Activated gamma-delta T cell treated with anti-CD3 and anti-CD28 coated beads, Interleukin-2, amount 50 U/mL, for 16 hours (primary cell): ENCODE results near the gene TLR10.
"Not testable (repeated sequence)": the region's sequence is repeated elsewhere in the genome, so short reads cannot be mapped to it uniquely, and the experiment has no call there.

Source experiments
- DNase-seq: peaks from one replicate; pipeline ENCODE4 v3.0.0-alpha.2; 2020; ENCODE audit warnings: low read depth

The TLR10 gene, protein sequence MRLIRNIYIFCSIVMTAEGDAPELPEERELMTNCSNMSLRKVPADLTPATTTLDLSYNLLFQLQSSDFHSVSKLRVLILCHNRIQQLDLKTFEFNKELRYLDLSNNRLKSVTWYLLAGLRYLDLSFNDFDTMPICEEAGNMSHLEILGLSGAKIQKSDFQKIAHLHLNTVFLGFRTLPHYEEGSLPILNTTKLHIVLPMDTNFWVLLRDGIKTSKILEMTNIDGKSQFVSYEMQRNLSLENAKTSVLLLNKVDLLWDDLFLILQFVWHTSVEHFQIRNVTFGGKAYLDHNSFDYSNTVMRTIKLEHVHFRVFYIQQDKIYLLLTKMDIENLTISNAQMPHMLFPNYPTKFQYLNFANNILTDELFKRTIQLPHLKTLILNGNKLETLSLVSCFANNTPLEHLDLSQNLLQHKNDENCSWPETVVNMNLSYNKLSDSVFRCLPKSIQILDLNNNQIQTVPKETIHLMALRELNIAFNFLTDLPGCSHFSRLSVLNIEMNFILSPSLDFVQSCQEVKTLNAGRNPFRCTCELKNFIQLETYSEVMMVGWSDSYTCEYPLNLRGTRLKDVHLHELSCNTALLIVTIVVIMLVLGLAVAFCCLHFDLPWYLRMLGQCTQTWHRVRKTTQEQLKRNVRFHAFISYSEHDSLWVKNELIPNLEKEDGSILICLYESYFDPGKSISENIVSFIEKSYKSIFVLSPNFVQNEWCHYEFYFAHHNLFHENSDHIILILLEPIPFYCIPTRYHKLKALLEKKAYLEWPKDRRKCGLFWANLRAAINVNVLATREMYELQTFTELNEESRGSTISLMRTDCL

DNA sequence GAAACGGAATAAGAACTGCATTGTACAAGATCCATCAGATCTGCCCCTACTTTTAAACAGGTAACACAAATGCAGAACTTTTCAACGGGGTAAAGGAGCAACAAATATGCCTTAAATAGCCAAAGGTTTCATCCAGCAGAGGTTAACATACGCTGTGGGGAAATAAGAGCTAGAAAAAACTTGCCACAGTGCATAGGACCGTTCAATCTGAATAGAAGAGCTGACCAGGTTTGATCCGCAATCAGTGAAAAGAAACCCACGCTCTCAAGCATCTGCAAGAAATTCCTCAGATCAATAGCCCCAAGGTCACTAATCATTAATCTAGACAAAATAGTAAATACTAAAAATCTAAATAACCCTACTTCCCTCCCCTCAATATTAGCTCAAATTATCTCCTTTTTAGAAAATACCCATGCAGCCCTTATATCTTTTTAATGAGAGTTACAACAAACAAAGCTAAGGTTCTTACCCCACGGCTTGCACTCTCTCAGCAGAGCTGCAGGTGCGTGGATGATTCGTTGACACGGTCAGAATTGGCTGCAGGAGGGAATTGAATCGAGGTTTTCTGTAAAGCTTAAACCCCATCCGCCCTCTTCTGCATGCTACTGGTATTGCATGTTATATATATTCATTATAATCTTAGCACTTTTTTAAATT lies at the start of gene TLR10:
TSS of gene TLR10 (minus strand) at position 539 of the 657 bp plus-strand sequence. CDS start 7,400 bp downstream, outside the sequence.
- no peak for DNase-seq

DNA sequence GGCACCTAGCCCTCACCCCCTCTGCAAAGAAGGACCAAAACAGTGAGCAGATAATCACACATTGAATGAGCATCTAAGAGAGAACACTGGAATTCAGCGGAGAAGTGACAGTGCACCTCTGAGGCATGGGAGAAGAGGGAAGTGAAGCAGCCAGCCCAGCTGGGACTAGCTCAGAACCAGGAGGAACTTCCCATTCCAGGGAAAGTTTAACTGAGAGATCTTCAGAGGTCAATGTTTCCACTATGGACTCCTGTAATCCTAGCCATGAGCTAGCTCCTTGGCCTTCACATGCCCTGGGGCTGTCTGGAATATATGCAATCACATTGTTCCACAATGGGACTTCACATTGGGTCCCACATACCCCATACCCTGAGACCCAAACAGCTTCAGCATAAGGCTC lies 49.4 kb upstream of the TLR10 start:
- DNase-seq: no peak

DNA sequence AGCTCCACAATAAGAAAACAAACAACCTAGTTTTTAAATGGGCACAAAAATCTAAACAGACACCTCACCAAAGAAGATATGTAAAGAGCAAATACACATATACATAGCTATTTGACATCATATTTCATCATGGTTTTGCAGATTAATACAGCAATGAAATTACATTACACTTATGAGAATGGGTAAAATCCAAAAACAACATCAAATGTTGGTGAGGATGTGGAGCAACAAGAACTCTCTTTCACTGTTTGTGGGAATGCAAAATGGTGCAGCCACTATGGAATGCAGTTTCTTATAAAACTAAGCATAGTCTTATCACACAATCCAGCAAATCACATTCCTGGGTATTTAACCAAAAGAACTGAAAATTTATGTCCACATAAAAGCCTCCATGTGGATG lies 48.9 kb upstream of the TLR10 start:
- no peak for DNase-seq

DNA sequence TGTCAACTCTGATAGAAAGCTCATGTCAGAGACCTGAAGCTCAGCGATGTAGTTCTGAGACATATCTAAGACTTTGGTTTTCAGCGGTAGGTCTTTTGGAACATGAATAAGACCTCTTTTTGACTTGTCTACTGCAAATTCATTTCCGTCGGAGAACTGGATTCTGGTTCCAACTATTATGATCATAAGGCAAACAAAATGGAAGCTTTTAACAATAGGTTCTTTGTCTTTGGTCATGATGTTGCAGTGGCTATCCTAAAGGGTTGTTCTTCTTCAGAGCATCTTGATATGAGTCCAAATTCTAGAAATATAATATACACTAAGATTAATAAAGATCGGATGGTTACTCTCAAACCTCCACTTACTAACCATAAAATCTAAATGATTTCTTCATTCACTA lies 46.4 kb upstream of the TLR10 start:
- no peak for DNase-seq

DNA sequence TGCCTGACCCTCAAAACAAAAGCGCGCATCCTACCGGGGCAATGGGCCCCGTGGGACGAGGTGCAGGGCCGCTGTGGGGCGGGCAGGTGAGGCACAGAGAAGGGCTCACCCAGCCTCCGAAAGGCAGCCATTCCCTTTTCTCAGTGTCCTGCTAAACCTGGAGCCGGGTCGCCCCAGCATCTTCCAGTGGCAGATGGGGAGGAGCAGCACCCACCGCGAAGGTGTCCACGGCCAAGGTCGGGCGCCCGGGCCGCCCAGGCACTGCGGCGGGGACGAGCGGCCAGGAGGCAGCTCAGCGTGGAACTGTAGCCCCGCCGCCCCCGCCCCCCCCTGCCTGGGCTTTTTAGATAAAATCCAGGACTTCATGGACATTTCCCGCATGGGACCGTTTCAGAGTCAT lies 41.0 kb upstream of the TLR10 start:
- no peak for DNase-seq

DNA sequence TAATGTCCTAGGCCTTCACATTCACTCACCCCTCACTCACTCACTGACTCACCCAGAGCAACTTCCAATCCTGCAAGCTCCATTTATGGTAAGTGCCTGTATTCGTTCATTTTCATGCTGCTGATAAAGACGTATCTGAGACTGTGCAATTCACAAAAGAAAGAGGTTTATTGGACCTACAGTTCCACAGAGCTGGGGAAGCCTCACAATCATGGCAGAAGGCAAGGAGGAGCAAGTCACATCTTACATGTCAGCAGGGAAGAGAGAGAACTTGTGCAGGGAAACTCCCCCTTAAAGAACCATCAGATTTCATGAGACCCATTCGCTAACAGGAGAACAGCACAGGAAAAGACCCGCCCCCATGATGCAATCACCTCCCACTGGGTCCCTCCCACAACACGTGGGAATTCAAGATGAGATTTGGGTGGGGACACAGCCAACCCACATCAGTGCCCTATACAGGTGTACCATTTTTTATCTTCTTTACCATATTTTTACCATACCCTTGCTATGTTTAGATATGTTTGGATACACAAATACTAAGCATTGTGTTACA lies 40.0 kb upstream of the TLR10 start:
- DNase-seq: no peak

DNA sequence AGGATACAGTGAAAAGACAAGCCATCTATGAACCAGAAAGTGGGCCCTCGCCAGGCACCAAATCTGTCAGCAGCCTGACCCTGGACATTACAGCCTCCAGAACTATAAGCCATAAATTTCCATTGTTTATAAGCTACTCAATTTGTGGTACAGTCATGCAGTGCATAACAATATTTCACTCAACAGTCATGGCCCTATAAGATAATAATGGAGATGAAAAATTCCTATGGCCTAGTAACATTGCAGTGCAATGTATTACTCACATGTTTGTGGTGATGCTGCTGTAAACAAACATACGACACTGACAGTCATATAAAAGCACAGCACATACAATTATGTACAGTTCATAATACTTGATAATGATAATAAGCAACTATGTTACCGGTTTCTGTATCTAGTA lies 38.9 kb upstream of the TLR10 start:
- no peak for DNase-seq

DNA sequence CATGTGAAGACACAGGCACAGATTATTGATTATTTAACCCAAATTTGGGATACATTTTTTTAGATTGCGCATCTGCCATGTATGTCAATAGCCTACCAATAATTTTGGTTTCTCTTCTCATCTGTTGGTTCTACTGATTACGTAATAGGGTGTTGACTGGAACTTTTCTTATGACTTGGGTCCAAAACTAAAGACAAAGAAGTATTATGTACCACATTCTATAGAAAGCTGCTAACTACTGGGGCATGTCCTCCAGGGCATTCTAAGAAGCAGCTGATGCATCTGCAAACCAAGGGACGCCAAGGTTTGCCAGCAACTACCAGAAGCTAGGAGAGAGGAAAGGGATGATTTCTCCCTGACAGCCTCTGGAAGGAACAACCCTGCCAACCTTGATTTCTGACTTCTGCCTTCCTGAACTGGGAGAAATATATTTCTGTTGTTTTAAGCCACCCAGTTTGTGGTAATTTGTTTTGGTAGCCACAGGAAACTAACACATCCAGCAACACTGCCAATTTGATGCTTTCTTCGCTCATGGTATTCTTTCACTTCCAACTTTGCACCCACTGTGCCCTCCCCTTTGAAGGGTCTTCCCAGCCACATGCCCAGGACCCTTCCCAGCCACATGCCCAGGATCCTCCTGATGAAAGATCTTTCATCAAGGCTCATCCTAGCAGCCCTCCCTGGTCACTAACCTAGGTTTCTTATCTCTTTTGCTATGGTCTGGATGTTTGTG lies 37.7 kb upstream of the TLR10 start:
- DNase-seq: no peak

DNA sequence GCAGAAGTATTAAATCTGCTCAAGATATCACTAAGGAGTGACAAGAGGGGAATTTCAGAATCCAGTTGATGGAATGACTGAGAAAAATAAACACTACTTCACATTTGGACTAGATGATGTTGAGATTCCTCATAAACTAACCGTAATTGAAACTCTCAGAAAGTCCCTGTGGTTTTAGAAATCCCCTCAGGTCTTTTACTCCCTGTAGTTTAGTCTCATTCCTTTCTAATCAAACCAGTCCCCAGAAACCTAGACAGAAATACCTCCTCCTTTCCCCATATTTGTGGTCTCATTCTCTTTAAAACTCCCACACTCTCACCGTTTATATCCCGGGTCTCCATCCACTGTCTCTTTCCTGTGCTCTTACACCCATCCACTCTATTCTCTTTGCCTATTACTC lies 36.8 kb upstream of the TLR10 start:
- DNase-seq: no peak

DNA sequence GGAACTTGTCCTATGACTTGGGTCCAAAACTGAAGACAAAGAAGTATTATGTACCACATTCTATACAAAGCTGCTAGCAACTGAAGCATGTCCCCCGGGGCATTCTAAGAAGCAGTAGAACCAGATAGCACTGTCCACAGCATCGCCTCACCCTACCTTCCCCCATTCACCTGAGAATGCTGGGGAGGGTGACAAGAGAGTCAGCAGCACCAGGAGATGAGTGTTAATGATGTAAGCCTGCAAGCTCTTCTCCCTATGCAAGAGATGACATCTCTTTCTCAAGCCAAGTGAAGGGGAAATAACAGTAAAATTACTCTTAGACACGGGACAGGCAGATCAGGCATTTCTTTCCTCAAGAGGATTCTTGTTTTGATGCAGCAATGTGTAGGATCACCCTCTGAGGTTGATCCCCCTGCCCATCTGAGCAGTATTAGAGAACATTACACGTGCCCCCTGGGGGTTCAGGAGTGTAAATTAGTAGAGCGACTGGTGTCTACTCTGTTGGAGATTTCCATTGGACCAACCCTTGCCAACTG lies 35.7 kb upstream of the TLR10 start:
- DNase-seq: no peak

DNA sequence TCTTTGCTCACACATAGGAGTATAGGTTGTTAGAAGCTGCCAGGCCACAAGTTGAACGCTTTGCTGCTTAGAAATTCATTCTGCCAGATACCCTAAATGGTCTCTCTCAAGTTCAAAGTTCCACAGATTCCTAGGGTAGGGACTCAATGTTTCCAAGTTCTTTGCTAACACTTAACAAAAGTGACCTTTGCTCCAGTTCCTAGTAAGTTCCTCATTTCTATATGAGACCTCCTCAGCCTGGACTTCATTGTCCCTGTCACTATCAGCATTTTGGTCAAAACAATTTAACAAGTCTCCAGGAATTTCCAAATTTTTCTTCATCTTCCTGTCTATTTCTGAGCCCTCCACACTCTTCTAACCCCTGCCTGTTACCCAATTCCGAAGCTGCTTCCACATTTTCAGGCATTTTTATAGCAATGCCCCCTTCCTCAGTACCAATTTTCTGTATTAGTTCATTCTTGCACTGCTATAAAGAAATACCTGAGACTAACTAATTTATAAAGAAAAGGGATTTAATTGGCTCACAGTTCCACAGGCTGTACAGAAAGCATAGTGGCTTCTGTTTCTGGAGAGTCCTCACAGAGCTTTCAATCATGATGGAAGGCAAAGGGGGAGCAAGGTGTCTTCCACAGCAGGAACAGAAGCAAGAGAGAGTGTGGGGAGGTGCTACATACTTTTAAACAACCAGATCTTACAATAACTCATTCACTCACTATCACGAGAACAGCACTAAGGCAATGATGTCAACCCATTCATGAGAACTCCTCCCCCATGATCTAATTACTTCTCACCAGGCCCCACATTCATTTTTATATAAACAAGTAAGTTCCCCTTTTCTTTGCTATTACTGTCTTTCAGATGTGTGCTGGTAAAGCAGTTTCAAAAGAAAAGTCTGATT lies 33.3 kb upstream of the TLR10 start:
- no peak for DNase-seq

DNA sequence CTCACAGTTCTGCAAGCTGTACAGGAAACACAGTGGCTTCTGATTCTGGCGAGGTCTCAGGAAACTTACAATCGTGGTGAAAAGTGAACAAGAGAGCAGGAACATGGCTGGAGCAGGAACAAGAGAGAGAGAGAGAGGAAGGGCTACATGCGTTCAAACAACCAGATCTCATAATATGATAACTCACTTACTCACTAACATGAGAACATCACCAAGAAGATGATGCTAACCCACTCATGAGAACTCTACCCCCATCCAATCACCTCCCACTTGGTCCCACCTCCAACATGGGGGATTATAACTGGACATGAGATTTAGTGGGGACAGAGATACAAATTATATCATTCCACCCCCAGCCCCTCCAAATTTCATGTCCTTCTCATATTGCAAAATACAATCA lies 31.6 kb upstream of the TLR10 start:
- DNase-seq: no peak

DNA sequence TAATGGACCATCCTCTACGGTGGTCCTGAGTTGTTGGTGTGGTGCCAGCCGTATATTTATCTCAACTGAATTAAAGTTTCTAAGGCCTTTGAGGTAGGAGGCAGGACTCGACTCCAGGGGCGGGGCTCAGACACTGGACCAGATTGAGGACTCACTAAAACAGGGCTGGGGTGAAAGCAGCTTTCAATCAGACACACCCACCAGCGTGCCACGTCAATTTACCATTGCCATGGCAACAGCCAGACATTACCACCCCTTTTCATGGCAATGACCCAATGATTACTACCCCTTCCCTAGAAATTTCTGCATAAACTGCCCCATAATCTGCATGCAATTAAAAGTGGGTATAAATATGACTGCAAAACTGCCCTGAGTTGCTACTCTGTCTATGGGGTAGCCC lies 28.5 kb upstream of the TLR10 start:
- DNase-seq: no peak

DNA sequence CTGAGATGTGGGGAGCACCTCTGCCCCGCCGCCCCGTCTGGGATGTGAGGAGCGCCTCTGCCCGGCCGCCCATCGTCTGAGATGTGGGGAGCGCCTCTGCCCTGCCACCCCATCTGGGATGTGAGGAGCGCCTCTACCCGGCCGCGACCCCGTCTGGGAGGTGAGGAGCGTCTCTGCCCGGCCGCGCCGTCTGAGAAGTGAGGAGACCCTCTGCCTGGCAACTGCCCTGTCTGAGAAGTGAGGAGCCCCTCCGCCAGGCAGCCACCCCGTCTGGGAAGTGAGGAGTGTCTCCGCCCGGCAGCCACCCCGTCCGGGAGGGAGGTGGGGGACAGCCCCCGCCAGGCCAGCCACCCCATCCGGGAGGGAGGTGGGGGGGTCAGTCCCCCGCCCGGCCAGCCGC lies 24.7 kb upstream of the TLR10 start:
- not testable (repeated sequence) for DNase-seq

DNA sequence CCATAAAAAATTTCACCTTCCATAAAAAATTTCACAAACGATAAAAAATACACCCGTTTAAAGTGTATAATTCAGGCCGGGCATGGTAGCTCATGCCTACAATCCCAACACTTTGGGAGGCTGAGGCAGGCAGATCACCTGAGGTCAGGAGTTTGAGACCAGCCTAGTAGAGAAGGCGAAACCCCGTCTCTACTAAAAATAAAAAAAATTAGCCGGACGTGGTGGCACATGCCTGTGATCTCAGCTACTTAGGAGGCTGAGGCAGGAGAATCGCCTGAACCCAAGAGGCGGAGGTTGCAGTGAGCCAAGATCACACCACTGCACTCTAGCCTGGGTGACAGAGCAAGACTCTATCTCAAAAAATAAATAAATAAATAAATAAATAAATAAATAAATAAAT lies 23.5 kb upstream of the TLR10 start:
- DNase-seq: not testable (repeated sequence)

DNA sequence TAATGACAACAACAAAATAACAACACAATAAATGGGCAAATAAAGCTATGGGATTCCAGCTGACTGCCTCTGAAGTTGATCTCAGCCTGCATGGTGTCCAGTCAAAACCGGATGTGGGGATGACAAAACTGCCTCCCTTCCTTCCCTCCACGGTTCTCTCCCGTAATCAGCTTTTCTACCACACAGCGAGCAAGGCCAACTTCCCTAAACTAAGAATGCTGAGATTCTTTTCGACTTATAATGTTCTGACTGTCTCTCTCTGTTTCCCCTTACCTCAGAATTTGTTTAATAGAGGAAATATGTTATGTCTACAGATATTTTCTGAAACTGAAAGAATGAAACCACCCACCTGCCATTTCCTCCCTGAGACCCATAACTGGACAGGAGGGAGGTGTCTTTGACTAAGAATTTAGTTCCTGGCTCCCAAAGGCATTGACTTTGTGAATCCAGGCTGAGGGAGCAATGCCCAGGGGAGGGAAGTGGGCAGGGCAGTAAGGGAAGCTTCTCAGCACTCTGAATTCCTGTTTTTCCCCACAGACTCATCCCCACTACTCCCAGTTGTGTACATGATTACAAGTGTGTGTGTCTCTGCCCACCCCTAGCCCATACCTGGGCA lies 22.8 kb upstream of the TLR10 start:
- no peak for DNase-seq

DNA sequence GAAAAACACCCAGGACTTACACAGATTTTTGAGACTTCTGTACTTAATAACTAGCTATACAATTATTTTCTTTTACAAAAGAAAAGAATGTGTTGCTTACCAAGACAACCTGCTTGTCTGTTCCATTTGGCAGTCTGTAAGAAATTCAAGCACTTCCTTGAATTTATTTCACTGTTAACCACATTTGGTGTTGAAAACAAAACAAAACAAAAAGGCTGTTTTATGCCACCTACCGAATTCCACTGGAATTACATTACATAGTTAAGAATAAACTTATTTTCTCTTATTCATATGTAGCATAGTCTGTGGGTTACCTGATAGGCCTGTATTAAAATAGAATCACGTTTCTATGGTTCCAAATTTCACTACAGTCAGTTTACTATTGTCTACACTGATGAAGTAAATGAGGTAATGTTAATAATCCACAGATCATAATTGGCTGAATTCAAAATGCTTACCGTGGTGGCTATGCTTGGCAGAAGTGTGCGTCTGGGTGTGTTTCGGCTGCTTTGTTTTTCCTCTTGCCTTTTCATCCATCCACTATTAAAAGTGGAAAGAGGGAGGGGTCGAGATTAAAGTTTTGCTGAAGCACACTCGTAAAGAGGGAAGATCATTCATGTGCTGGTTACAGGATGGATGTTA lies 22.0 kb upstream of the TLR10 start, which contains the start of gene TLR1:
TSS of gene TLR1 (minus strand) at position 138 of the 642 bp plus-strand sequence. CDS start 5,960 bp downstream, outside the sequence.
- no peak for DNase-seq

DNA sequence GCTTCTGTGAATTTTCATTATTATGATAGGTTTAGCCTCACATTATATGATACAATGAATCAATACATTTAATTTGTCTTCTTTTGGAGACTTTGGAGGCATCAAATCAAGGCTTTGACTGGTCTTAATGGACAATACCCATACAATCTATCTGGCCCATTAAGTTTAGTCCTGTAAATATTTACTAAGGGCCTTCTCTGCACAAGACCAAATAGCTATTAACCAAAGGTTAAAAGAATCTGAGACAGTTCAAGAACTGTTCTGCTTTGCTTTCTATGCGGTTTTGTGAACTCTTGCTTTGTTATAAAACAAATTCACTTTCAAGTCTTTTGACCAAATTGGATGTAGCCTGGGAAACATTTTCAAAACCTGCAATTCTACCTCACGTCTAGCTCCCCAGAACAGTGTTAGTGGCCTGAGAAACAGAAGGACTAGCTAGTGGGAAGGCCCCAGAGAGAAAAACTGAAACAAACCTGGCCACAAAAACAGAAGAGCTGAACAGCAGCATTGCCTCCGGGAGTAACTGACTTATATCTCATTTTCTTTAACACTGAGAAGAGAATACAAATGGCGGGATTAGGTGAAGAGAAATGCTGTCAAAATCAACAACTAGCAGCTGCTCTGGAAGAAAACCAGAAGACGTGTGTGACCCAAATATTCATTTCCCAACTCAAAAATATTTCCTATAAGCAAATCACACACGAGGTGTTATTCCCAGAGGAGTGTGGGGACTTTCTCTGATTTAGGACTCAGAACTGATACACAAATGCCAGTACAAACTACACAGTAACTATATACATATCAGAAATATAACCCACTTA lies 21.3 kb upstream of the TLR10 start:
- DNase-seq: no peak
